EH (cell line): Measurements from ENCODE around the gene SUSD1.

Experiments
- DNase-seq: peaks from one replicate; pipeline ENCODE4 v3.0.0-alpha.2; 2015; ENCODE audit warnings: low read depth

The SUSD1 gene

GRCh38 chr9:112173489-112174221, 1.4 kb downstream of the SUSD1 start:
- DNase-seq, result no peak

DNA sequence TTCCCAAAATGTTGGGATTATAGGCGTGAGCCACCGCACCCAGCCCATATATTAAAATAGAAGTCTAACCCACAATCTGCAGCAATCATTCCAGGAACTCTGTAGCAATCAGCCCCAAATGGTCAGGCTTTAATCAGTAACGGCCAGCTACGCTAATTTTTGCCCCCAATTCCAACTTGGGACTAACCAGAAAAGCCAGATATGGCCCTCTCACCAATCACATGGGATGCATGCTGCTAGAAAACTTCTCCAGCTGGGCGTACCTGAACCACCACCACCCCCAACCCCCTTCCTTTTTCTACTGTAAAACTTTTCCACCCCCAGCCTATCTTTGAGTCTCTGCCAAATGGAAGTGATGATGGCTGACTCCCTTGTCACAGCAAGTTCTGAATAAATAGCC, 4.1 kb downstream of the SUSD1 start:
- DNase-seq, result no peak

- DNase-seq, result no peak
These were observed 4.9 kb downstream of the SUSD1 start for GRCh38 chr9:112170235-112170634.

DNA sequence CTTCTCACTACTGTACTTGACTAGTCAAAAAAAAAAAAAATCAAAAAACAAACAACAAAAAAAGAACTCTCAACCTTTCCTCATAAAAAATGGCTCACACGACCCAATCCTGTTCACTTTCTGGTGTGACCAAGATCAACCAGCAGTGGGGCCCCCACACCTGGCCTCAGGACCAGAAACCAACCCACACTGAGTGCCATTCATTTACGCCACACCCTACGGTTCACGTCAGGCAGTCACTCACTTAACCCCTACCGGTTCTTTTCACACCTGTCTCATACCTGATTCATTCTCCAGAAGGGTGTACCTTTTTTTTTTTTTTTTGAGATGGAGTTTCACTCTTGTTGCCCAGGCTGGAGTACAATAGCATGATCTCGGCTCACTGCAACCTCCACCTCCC, 5.7 kb downstream of the SUSD1 start:
- no peak for DNase-seq

GRCh38 chr9:112168197-112168596, 6.9 kb downstream of the SUSD1 start:
- DNase-seq, result no peak

GRCh38 chr9:112166176-112167140, 8.6 kb downstream of the SUSD1 start:
- DNase-seq, result peak; percentile 39

DNA sequence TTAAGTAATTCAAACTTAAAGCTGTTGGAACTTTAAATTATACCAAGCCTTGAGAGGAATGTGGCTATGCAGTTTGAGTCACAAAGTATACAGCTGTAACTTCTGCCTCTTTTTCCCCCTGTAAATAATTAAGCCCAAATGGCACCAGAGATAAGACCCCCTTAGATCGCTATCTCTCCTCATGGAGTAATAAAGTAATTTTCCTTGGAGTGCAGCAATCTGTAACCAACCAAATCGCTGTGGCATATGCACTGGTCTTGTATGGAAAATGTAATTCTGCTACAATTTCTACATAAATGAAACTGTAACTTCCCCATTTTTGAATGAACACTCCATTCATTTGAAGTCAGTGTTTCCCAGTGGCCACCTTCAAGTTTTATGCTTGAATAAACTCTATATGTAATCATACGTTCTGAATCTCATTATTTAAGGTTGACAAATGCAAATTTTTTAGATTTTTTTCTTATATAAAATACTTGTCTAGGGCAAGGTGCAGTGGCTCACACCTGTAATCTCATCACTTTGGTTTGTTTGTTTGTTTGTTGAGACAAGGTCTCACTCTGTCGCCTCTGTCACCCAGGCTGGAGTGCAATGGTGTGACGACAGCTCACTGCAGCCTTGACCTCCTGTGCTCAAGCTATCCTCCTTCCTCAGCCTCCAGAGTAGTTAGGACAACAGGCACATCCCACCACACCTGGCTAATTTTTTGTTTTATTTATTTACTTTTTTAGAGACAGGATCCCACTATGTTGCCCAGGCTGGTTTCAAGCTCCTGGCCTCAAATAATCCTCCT, 12.3 kb downstream of the SUSD1 start:
- DNase-seq, result no peak

GRCh38 chr9:112159781-112160180, 15.3 kb downstream of the SUSD1 start:
- DNase-seq, result no peak

DNA sequence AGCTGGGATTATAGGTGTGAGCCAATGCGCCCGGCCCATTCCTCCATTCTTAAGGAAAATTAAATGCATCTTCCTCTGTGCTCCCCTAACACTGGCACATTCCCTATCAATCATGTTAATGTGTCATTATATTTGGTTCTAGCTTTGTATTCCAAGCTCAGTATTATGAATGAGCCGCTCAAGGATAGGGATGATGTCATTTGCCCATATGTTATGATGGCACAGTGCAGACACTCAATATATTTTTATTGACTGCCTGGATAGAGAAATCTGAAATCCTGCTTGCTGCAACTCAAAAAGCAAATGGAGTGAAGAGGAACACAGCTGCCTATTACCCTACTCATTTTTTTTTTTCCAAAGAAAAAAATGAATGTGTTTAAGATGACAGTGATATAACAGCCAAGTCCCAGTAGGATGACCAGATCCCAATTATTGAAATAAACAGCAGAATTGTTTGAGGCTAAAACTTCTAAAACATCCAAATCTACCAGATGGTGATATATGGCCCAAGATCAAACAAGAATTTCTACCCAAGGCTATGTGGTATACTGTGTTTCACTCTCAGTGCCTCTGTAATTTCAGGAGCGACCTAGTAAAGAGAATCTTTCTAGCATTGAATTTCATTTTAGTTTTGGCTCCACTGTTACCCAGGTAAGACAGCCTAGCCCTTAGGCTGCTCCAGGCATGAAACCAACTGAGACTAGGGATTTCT, 16.3 kb downstream of the SUSD1 start:
- DNase-seq, result no peak

DNA sequence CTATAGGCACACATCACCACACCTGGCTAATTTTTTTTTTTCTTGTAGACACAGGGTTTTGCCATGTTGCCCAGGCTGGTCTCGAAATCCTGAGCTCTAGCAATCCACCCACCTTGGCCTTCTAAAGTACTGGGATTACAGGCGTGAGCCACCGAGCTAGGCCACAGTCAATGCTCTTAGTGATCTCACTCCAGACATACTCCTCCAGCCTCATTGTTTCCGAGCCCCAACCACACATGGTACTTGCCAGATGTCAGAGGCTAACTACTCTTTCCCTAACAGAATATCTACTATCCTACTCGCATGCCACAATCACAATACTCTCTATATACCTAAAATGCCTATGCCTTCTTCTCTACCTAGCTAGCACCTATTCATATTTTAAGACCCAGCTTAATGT, 17.1 kb downstream of the SUSD1 start:
- no peak for DNase-seq

GRCh38 chr9:112157087-112157486, 18.0 kb downstream of the SUSD1 start:
- DNase-seq, result no peak

GRCh38 chr9:112149211-112149610, 25.9 kb downstream of the SUSD1 start:
- no peak for DNase-seq

- DNase-seq, result no peak
These were observed 29.2 kb downstream of the SUSD1 start for GRCh38 chr9:112145886-112146285.

DNA sequence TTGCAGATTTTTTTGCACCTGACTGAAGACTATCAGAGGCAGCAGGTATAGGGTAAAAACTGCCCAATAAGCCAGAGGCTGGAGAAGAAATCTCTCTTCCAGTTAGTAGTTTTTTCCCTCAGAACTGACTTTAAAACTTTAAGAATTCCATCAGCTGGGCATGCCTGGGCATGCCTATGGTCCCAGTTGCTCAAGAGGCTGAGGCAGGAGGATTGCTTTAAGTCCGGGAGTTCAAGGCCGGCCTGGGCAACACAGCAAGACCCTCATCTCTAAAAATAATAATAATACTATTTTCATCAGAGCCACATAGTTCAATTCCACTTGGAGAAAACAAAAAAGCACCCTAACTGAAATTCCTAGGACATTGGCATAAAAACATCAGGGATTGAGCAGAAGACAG, 30.3 kb downstream of the SUSD1 start:
- peak; percentile 12 for DNase-seq

- DNase-seq, result no peak
These were observed 32.7 kb downstream of the SUSD1 start for GRCh38 chr9:112142420-112142819.

DNA sequence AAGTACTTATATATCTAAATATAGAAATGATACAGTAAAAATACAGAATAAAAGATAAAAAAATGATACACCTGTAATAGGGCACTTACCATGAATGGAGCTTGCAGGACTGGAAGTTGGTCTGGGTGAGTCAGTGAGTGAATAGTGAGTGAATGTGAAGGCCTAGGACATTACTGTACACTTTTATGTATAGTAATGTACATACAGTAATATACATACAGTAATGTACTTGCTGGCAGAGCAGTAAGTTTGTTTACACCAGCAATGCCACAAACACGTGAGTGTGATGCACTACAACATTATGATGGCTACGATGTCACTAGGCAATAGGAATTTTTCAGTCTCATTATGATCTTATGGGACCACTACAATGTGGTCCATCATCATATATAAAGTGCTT, 34.2 kb downstream of the SUSD1 start:
- no peak for DNase-seq

DNA sequence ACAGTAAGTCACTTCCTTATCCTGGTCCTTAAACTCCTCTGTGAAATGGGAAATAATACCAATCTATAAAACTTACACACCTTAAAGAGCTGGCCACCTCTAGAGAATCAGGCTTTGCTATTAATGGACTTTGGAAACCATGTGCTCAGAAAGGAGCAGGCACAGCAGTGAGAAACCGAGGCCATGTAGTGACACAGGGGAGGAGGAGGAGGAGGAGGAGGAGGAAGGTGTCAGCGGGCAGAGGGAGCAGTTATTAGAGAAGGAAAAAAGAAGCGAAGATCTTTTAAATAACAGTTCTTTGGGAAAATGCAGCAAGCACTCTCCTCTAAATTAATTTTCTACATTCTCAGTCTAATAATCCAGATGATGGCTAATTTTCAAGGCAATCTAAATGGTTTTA, 38.0 kb downstream of the SUSD1 start:
- DNase-seq, result no peak

DNA sequence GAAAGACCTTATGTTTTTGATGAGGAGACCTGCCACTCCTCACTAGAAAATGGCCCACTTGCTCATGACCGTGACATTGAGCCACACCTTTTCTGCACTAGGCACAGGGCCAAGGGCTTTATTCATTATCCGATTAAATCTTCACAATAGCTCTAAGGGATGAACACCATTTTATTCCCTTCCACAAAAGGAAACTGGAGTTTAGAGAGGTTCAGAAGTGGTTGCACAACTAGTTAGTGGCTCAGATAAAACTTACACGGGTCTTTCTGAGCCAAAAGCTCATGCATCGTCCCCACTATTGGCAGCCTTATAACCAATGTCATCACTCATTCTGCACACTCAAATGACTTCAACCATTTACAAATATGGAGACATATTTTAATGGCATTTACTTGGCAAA, 39.4 kb downstream of the SUSD1 start:
- DNase-seq, result no peak

DNA sequence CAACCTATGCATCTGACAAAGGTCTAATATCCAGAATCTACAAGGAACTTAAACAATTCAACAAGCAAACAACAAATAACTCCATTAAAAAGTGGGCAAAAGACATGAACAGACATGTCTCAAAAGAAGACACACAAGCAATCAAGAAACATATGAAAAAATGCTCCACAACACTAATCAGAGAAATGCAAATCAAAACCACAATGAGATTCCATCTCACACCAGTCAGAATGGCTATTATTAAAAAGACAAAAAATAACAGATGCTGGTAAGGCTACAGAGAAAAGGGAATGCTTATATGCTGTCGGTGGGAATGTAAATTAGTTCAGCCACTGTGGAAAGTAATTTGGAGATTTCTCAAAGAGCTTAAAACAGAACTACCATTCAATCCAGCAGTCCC, 41.3 kb downstream of the SUSD1 start:
- peak; percentile 2 for DNase-seq

GRCh38 chr9:112132356-112132755, 42.7 kb downstream of the SUSD1 start:
- peak; percentile 39 for DNase-seq

- no peak for DNase-seq
These were observed 44.1 kb downstream of the SUSD1 start for GRCh38 chr9:112130997-112131396.

GRCh38 chr9:112130347-112130746, 44.8 kb downstream of the SUSD1 start:
- DNase-seq, result no peak
